Midbrain (tissue), 1 donor: ENCODE results near the gene FBXL7.

Experiments used
- DNase-seq: peaks from one replicate; lab custom pipeline; 2025; lab: John Stamatoyannopoulos, UW

The FBXL7 gene

GRCh38 chr5:15715967-15716366, 216.0 kb downstream of the FBXL7 start:
- DNase-seq, result no peak

GRCh38 chr5:15717001-15717400, 217.0 kb downstream of the FBXL7 start:
- DNase-seq, result no peak

- no peak for DNase-seq
Measured at GRCh38 chr5:15718421-15719179, 218.6 kb downstream of the FBXL7 start.

GRCh38 chr5:15719784-15720183, 219.8 kb downstream of the FBXL7 start:
- no peak for DNase-seq

GRCh38 chr5:15720515-15720914, 220.5 kb downstream of the FBXL7 start:
- no peak for DNase-seq

- DNase-seq, result no peak
Measured at GRCh38 chr5:15722305-15722704, 222.3 kb downstream of the FBXL7 start.

GRCh38 chr5:15727375-15727774, 227.4 kb downstream of the FBXL7 start:
- no peak for DNase-seq

GRCh38 chr5:15728811-15729210, 228.8 kb downstream of the FBXL7 start:
- DNase-seq, result no peak

- no peak for DNase-seq
Measured at GRCh38 chr5:15731699-15732098, 231.7 kb downstream of the FBXL7 start.

- DNase-seq, result no peak
Measured at GRCh38 chr5:15734058-15734457, 234.1 kb downstream of the FBXL7 start.

- no peak for DNase-seq
Measured at GRCh38 chr5:15737036-15737821, 237.2 kb downstream of the FBXL7 start.

- no peak for DNase-seq
Measured at GRCh38 chr5:15737871-15738664, 238.1 kb downstream of the FBXL7 start.

GRCh38 chr5:15740383-15740782, 240.4 kb downstream of the FBXL7 start:
- no peak for DNase-seq

- no peak for DNase-seq
Measured at GRCh38 chr5:15741591-15741990, 241.6 kb downstream of the FBXL7 start.

- DNase-seq, result no peak
Measured at GRCh38 chr5:15746833-15747232, 246.9 kb downstream of the FBXL7 start.

- no peak for DNase-seq
Measured at GRCh38 chr5:15748266-15748665, 248.3 kb downstream of the FBXL7 start.

GRCh38 chr5:15752663-15753285, 252.8 kb downstream of the FBXL7 start:
- peak; percentile 15 for DNase-seq

GRCh38 chr5:15753752-15754151, 253.8 kb downstream of the FBXL7 start:
- no peak for DNase-seq

GRCh38 chr5:15757103-15757502, 257.1 kb downstream of the FBXL7 start:
- DNase-seq, result no peak

GRCh38 chr5:15757619-15758018, 257.6 kb downstream of the FBXL7 start:
- DNase-seq, result no peak

GRCh38 chr5:15762668-15763067, 262.7 kb downstream of the FBXL7 start:
- no peak for DNase-seq

- DNase-seq, result no peak
Measured at GRCh38 chr5:15763754-15764153, 263.8 kb downstream of the FBXL7 start.
